GM18870 (cell line): ENCODE data around the gene TRAK1.
A peak's percentile ranks its signal among the peaks of the same experiment; 100 is the strongest.

ENCODE experiments used
- ATAC-seq: cut with Tn5 transposase; IDR thresholded peaks from one replicate; pipeline ENCODE4 v1.9.1; 2021; ENCODE audit warnings: moderate library complexity; ENCODE audit not compliant: unreplicated experiment

The TRAK1 gene

GRCh38 chr3:42149975-42150374 is 58.8 kb downstream of the TRAK1 start:
- no peak for ATAC-seq

DNA sequence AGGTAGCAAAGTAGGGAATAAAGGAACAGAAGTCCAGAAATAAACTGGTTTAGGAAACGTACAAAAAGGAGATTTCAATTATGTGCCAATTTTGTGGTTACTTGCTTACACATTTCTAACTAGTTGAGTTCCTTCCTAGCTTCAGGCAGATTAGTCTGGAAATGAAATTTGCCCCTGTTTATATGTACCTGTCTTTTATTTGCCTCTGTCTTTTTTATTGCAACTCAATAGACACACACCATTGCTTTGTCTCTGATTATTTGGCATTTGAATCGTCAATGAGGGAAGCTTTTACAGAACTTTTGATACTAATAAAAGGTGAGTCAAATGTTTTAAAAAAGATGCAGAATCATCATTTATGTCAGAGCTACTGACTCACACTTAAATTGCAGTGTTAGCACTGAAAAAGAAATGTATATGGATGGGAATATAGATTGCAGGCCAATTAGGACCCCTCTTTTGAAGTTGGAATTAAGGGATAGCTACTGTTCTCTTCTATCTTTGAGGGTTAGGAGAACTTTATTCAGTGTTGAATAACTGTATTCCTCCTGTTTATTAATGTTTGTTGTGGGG is 60.5 kb downstream of the TRAK1 start:
- ATAC-seq = no peak

GRCh38 chr3:42152193-42152592 is 61.0 kb downstream of the TRAK1 start:
- no peak for ATAC-seq

- ATAC-seq = no peak
These were observed 61.9 kb downstream of the TRAK1 start for GRCh38 chr3:42153039-42153438.

GRCh38 chr3:42157540-42158538 is 66.7 kb downstream of the TRAK1 start:
- no peak for ATAC-seq

GRCh38 chr3:42159147-42159546 is 68.0 kb downstream of the TRAK1 start:
- ATAC-seq = no peak

GRCh38 chr3:42159706-42160472 is 68.7 kb downstream of the TRAK1 start:
- peak; percentile 69 for ATAC-seq

DNA sequence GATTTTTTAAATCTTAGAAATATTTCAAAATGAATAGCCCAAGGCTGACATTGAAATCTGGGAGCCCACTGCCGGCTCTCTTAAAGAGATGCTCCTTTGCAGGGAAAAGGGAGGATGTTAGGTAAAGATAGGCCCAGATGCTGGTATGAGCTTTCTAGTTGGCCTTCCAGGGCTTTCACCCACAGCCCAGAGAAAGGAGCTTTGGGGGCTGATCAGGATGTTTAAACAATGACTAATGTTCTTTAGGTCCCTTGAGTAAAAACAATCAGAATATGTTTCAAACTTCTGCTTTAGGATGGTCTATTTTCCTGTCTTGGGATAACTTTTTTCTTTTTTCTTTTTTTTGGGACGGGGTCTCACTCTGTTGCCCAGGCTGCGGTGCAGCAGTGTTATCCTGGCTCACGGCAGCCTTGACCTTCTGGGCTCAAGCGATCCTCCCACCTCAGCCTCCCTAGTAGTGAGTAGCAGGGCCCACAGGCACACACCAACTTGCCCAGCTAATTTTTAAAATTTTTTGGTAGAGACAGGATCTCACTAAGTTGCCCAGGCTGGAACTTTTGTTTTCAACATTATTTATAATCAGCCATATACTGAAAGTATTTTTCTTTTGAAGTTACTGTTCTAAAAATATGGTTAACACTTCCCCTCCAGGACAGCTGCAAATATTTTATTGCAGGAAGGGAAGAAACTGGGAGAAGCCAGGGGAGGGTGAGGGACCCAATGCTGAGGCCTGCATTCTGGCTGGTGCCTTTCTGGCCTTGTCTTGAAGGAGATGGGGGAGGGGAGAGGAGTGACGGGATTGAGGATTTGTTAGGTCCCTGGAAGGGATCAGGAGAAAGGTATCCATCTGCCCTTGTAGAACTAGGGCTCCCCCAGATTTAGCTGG is 70.1 kb downstream of the TRAK1 start:
- no peak for ATAC-seq

DNA sequence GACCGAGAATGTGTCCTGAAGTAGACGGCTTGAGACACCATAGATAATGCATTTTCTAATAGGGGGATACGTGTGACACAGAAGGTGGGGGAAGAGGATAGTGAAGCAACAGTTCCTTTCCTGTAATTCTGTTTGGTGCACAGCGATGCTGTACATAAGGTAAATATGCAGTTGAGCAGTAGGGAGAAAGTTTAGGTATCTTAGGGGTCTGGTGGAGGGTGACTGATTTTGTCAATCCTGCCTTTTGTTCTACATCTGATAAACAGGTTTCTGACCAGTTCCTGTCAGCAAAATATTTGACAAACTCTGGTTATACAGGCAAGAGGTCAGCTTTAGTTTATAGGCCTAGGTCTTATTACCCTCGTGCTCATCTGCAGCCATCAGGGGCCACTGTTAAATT is 71.3 kb downstream of the TRAK1 start:
- no peak for ATAC-seq

GRCh38 chr3:42163622-42164244 is 72.6 kb downstream of the TRAK1 start:
- no peak for ATAC-seq

- ATAC-seq = no peak
These were observed 73.5 kb downstream of the TRAK1 start for GRCh38 chr3:42164656-42165055.

GRCh38 chr3:42165211-42165610 is 74.1 kb downstream of the TRAK1 start:
- no peak for ATAC-seq

- ATAC-seq = no peak
These were observed 75.1 kb downstream of the TRAK1 start for GRCh38 chr3:42166214-42166613.

DNA sequence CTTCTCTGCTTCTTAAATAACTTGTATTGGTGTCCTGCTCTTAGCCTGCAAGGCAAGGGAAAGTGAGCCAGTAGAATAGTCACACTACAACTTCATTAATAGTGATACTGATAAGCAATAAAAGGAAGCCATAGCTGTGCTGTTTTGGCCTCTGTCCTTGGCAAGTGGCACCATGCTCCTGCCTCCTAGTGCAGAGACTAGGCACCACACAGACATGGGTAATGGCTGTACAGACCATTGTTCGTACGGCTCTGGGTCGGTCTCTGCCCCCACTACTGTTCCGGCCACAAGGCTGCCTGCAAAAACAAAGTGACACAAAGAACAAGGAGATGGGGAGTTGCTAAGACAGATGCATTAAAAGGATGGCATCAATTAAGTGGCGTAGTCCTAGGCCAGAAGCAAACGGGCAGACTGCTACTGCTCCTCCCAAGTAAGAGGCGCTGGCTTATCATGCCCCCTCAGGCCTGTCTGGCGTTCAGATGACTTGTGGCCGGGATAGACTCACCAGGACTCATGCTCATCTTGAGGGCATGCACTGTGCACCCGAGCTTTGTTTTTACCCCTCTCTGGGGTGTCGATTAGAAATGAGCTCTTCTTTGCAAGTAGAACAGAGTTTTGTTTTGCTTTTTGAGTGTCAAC is 75.6 kb downstream of the TRAK1 start:
- ATAC-seq = no peak

- no peak for ATAC-seq
These were observed 78.5 kb downstream of the TRAK1 start for GRCh38 chr3:42169579-42170120.

- no peak for ATAC-seq
These were observed 81.0 kb downstream of the TRAK1 start for GRCh38 chr3:42172047-42172654.

DNA sequence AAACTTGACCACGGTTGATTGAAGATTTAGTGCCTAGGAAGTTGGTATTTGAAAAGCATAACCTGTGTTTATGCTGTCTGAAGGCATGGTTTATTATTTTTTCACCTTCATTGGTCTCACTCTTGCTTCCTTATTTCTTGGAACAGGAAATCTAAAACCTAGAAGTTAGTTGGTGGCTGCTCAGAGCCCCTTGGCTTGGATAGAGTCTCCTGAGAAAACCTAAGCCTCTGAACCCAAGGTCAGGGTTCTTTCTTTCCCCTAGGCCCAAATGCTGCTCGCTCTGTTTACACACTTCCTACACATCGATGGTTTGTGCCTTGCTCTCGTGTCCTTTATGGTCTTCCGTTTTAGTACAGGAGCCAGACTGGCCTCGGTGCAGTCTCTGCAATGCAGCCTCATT is 82.2 kb downstream of the TRAK1 start:
- no peak for ATAC-seq

- no peak for ATAC-seq
These were observed 83.7 kb downstream of the TRAK1 start for GRCh38 chr3:42174679-42175385.
